HG03439 (cell line): ENCODE measurements around the gene FAM168A.

Source experiments
- ATAC-seq: cut with Tn5 transposase; IDR thresholded peaks from one replicate; pipeline ENCODE4 v1.9.1; 2021; ENCODE audit warnings: mild to moderate bottlenecking, moderate library complexity; ENCODE audit not compliant: unreplicated experiment

Gene FAM168A

GRCh38 chr11:73520353-73521061, 77.4 kb downstream of the FAM168A start:
- no peak for ATAC-seq

GRCh38 chr11:73519266-73519665, 78.6 kb downstream of the FAM168A start:
- ATAC-seq = no peak

- ATAC-seq = no peak
These were observed 79.7 kb downstream of the FAM168A start for GRCh38 chr11:73518195-73518594.

- ATAC-seq = no peak
These were observed 81.8 kb downstream of the FAM168A start for GRCh38 chr11:73516080-73516479.

- no peak for ATAC-seq
These were observed 84.2 kb downstream of the FAM168A start for GRCh38 chr11:73513707-73514106.

GRCh38 chr11:73510877-73511276, 87.0 kb downstream of the FAM168A start:
- no peak for ATAC-seq

GRCh38 chr11:73510106-73510505, 87.8 kb downstream of the FAM168A start:
- no peak for ATAC-seq

- no peak for ATAC-seq
These were observed 88.7 kb downstream of the FAM168A start for GRCh38 chr11:73509188-73509587.

GRCh38 chr11:73508243-73509176, 89.4 kb downstream of the FAM168A start:
- no peak for ATAC-seq

GRCh38 chr11:73507086-73507485, 90.8 kb downstream of the FAM168A start:
- ATAC-seq = no peak

- no peak for ATAC-seq
These were observed 91.9 kb downstream of the FAM168A start for GRCh38 chr11:73506038-73506437.

- no peak for ATAC-seq
These were observed 99.6 kb downstream of the FAM168A start for GRCh38 chr11:73498343-73498742.

- ATAC-seq = no peak
These were observed 101.8 kb downstream of the FAM168A start for GRCh38 chr11:73496134-73496533.

GRCh38 chr11:73495731-73496130, 102.2 kb downstream of the FAM168A start:
- ATAC-seq = no peak

GRCh38 chr11:73493956-73494598, 103.8 kb downstream of the FAM168A start:
- no peak for ATAC-seq

GRCh38 chr11:73481626-73482025, 116.3 kb downstream of the FAM168A start:
- ATAC-seq = no peak

- no peak for ATAC-seq
These were observed 117.2 kb downstream of the FAM168A start for GRCh38 chr11:73480677-73481076.

- ATAC-seq = no peak
These were observed 119.1 kb downstream of the FAM168A start for GRCh38 chr11:73478737-73479347.

GRCh38 chr11:73477518-73477917, 120.4 kb downstream of the FAM168A start:
- no peak for ATAC-seq

GRCh38 chr11:73475549-73476095, 122.3 kb downstream of the FAM168A start:
- no peak for ATAC-seq

GRCh38 chr11:73473252-73473651, 124.7 kb downstream of the FAM168A start:
- no peak for ATAC-seq
